GM18519 (cell line): Measurements from ENCODE around the gene WASF3.
"Not testable (repeated sequence)": the region's sequence is repeated elsewhere in the genome, so short reads cannot be mapped to it uniquely, and the experiment has no call there.

Source experiments
- ATAC-seq: cut with Tn5 transposase; IDR thresholded peaks from one replicate; pipeline ENCODE4 v1.9.1; 2021; ENCODE audit warnings: mild to moderate bottlenecking, moderate library complexity; ENCODE audit not compliant: unreplicated experiment, low FRiP score

WASF3 gene

GRCh38 chr13:26706381-26706780 lies 148.9 kb downstream of the WASF3 start:
- ATAC-seq, result no peak

- ATAC-seq, result no peak
Observed at GRCh38 chr13:26707122-26708006, 149.9 kb downstream of the WASF3 start.

- no peak for ATAC-seq
Observed at GRCh38 chr13:26708007-26708297, 150.5 kb downstream of the WASF3 start.

- no peak for ATAC-seq
Observed at GRCh38 chr13:26709461-26709860, 152.0 kb downstream of the WASF3 start.

- no peak for ATAC-seq
Observed at GRCh38 chr13:26710166-26710565, 152.7 kb downstream of the WASF3 start.

- no peak for ATAC-seq
Observed at GRCh38 chr13:26711211-26711610, 153.7 kb downstream of the WASF3 start.

- ATAC-seq, result no peak
Observed at GRCh38 chr13:26713341-26713740, 155.9 kb downstream of the WASF3 start.

- no peak for ATAC-seq
Observed at GRCh38 chr13:26716984-26717383, 159.5 kb downstream of the WASF3 start.

- no peak for ATAC-seq
Observed at GRCh38 chr13:26718146-26718545, 160.7 kb downstream of the WASF3 start.

GRCh38 chr13:26718872-26719271 lies 161.4 kb downstream of the WASF3 start:
- no peak for ATAC-seq

- ATAC-seq, result no peak
Observed at GRCh38 chr13:26719356-26719945, 162.0 kb downstream of the WASF3 start.

GRCh38 chr13:26721251-26722121 lies 164.0 kb downstream of the WASF3 start:
- ATAC-seq, result no peak

GRCh38 chr13:26722321-26722720 lies 164.8 kb downstream of the WASF3 start:
- ATAC-seq, result no peak

- not testable (repeated sequence) for ATAC-seq
Observed at GRCh38 chr13:26723620-26724019, 166.1 kb downstream of the WASF3 start.

GRCh38 chr13:26726684-26727083 lies 169.2 kb downstream of the WASF3 start:
- ATAC-seq, result no peak

GRCh38 chr13:26727122-26727521 lies 169.6 kb downstream of the WASF3 start:
- ATAC-seq, result no peak

GRCh38 chr13:26727633-26728032 lies 170.2 kb downstream of the WASF3 start:
- no peak for ATAC-seq

GRCh38 chr13:26735677-26736076 lies 178.2 kb downstream of the WASF3 start:
- ATAC-seq, result no peak
